GM10847 (cell line): ENCODE results near the gene ARRDC5.

Source experiments
- POLR2A ChIP-seq: IDR thresholded peaks from 2 replicates; pipeline ENCODE4 v1.6.1; 2011; ENCODE audit not compliant: insufficient read length; ENCODE audit errors: extremely low read depth

ARRDC5 gene

GRCh38 chr19:4870025-4870700, 32.5 kb downstream of the ARRDC5 start:
- no peak for TF ChIP-seq POLR2A

- no peak for TF ChIP-seq POLR2A
Measured at GRCh38 chr19:4868286-4868834, 34.3 kb downstream of the ARRDC5 start.

- TF ChIP-seq POLR2A: peak; percentile 29
Measured at GRCh38 chr19:4867534-4868285, 35.0 kb downstream of the ARRDC5 start, which contains the start of gene PLIN3. TSS of gene PLIN3 (minus strand) at chr19:4867667. CDS start at chr19:4861394, 6,273 bp downstream.

- no peak for TF ChIP-seq POLR2A
Measured at GRCh38 chr19:4866595-4867424, 35.9 kb downstream of the ARRDC5 start.

- no peak for TF ChIP-seq POLR2A
Measured at GRCh38 chr19:4861147-4861546, 41.5 kb downstream of the ARRDC5 start.

GRCh38 chr19:4859697-4860096, 43.0 kb downstream of the ARRDC5 start:
- no peak for TF ChIP-seq POLR2A

- no peak for TF ChIP-seq POLR2A
Measured at GRCh38 chr19:4852484-4852883, 50.2 kb downstream of the ARRDC5 start.

GRCh38 chr19:4851551-4852290, 51.0 kb downstream of the ARRDC5 start:
- no peak for TF ChIP-seq POLR2A

- TF ChIP-seq POLR2A: no peak
Measured at GRCh38 chr19:4849019-4849418, 53.7 kb downstream of the ARRDC5 start.

- no peak for TF ChIP-seq POLR2A
Measured at GRCh38 chr19:4847190-4847973, 55.3 kb downstream of the ARRDC5 start.

- TF ChIP-seq POLR2A: no peak
Measured at GRCh38 chr19:4844348-4845179, 58.1 kb downstream of the ARRDC5 start.

GRCh38 chr19:4843647-4843965, 59.1 kb downstream of the ARRDC5 start:
- no peak for TF ChIP-seq POLR2A
